Measurements from ENCODE around the gene LRSAM1. TPM values are rescaled to one million over a fixed set of nuclear protein-coding genes. Genes with fewer than 3 reads are reported as not detected.
"Not testable (repeated sequence)": the region's sequence is repeated elsewhere in the genome, so short reads cannot be mapped to it uniquely, and the experiment has no call there.

LRSAM1 gene
- total RNA-seq, 2 experiments from 2014 or later: 20.8 to 32.2 TPM

GRCh38 chr9:127458921-127459320, 7.6 kb downstream of the LRSAM1 start:
- no peak overlapping the region for H3K4me2 ChIP-seq (ENCODE audit: low read length)
- DNase-seq (ENCODE audit: low spot score): no peak
- intact Hi-C loops (cut with micrococcal nuclease; ENCODE audit: unreplicated experiment): no loop called here
- H3K4me3 ChIP-seq (ENCODE audit: low read depth, low read length, poor library complexity, severe bottlenecking): no peak overlapping the region
- no TSS peak for BruUV-seq (replicated peaks)
- no peak overlapping the region for H2AFZ ChIP-seq (ENCODE audit: low read length)
- CTCF ChIA-PET (ENCODE audit: unreplicated experiment): no interaction called here
- POLR2A ChIA-PET: interaction anchor here (0.7 kb wide), 2 partner anchors 152 to 323 kb away, joined by 4 to 6 read pairs; no protein-coding TSS in a partner anchor
- H3K9me2 ChIP-seq (ENCODE audit: insufficient read depth, low read length): no peaks in the 10 kb centered on the region
- H3K79me2 ChIP-seq (ENCODE audit: insufficient read depth, low read depth, low read length): no peaks in the 10 kb centered on the region
- H3K4me1 ChIP-seq (ENCODE audit: insufficient read depth, low read length, poor library complexity, severe bottlenecking): peaks cover 8% of the 10 kb centered on the region
- H3K9me3 ChIP-seq (ENCODE audit: low read length): no peaks in the 10 kb centered on the region
- H3K36me3 ChIP-seq (ENCODE audit: insufficient read depth, low read length): peaks cover 65% of the 10 kb centered on the region
- no peak overlapping the region for H3K27ac ChIP-seq (ENCODE audit: low read depth, low read length, poor library complexity, severe bottlenecking)
- no peaks in the 10 kb centered on the region for H4K20me1 ChIP-seq (ENCODE audit: insufficient read depth, low read length)
- no peak for TF ChIP-seq CTCF (conservative IDR thresholded peaks at IDR 0.05; ENCODE audit: low read length)
- TF ChIP-seq EZH2phosphoT487 (IDR thresholded peaks at IDR 0.05; ENCODE audit: borderline replicate concordance, low read depth, low read length): no peak

- Histone ChIP-seq H3K4me1 (ENCODE audit: insufficient read depth, low read length, poor library complexity, severe bottlenecking) (no peaks in the 10 kb centered on the region), H3K27ac (ENCODE audit: low read depth, low read length, poor library complexity, severe bottlenecking) (no peak overlapping the region), H3K4me2 (ENCODE audit: low read length) (no peak overlapping the region), H3K9me2 (ENCODE audit: insufficient read depth, low read length) (no peaks in the 10 kb centered on the region), H4K20me1 (ENCODE audit: insufficient read depth, low read length) (no peaks in the 10 kb centered on the region), H3K9me3 (ENCODE audit: low read length) (no peaks in the 10 kb centered on the region), H3K36me3 (ENCODE audit: insufficient read depth, low read length) (peaks cover 57% of the 10 kb centered on the region), H3K79me2 (ENCODE audit: insufficient read depth, low read depth, low read length) (no peaks in the 10 kb centered on the region), H2AFZ (ENCODE audit: low read length) (no peak overlapping the region), H3K4me3 (ENCODE audit: low read depth, low read length, poor library complexity, severe bottlenecking) (no peak overlapping the region)
- no TSS peak for BruUV-seq (replicated peaks)
- TF ChIP-seq CTCF (conservative IDR thresholded peaks at IDR 0.05; ENCODE audit: low read length) (no peak), EZH2phosphoT487 (IDR thresholded peaks at IDR 0.05; ENCODE audit: borderline replicate concordance, low read depth, low read length) (no peak)
- DNase-seq (ENCODE audit: low spot score): no peak
- ChIA-PET POLR2A (no interaction called here), CTCF (ENCODE audit: unreplicated experiment) (interaction anchor here (0.6 kb wide), 1 partner anchor 268 kb away, joined by 3 read pairs; no protein-coding TSS in a partner anchor)
- intact Hi-C loops (cut with micrococcal nuclease; ENCODE audit: unreplicated experiment): no loop called here
These were observed 12.1 kb downstream of the LRSAM1 start for GRCh38 chr9:127463382-127463781.

- no peak overlapping the region for H3K4me3 ChIP-seq (ENCODE audit: low read depth, low read length, poor library complexity, severe bottlenecking)
- no peaks in the 10 kb centered on the region for H3K79me2 ChIP-seq (ENCODE audit: insufficient read depth, low read depth, low read length)
- intact Hi-C loops (cut with micrococcal nuclease; ENCODE audit: unreplicated experiment): no loop called here
- POLR2A ChIA-PET: no interaction called here
- DNase-seq (ENCODE audit: low spot score): no peak
- no peaks in the 10 kb centered on the region for H4K20me1 ChIP-seq (ENCODE audit: insufficient read depth, low read length)
- BruUV-seq (replicated peaks): no TSS peak
- CTCF ChIA-PET (ENCODE audit: unreplicated experiment): interaction anchor here (0.6 kb wide), 1 partner anchor 269 kb away, joined by 3 read pairs; no protein-coding TSS in a partner anchor
- peaks cover 59% of the 10 kb centered on the region for H3K36me3 ChIP-seq (ENCODE audit: insufficient read depth, low read length)
- H3K4me2 ChIP-seq (ENCODE audit: low read length): no peak overlapping the region
- TF ChIP-seq EZH2phosphoT487 (IDR thresholded peaks at IDR 0.05; ENCODE audit: borderline replicate concordance, low read depth, low read length) (no peak), CTCF (conservative IDR thresholded peaks at IDR 0.05; ENCODE audit: low read length) (no peak)
- no peak overlapping the region for H2AFZ ChIP-seq (ENCODE audit: low read length)
- no peak overlapping the region for H3K27ac ChIP-seq (ENCODE audit: low read depth, low read length, poor library complexity, severe bottlenecking)
- no peaks in the 10 kb centered on the region for H3K9me2 ChIP-seq (ENCODE audit: insufficient read depth, low read length)
- no peaks in the 10 kb centered on the region for H3K4me1 ChIP-seq (ENCODE audit: insufficient read depth, low read length, poor library complexity, severe bottlenecking)
- no peaks in the 10 kb centered on the region for H3K9me3 ChIP-seq (ENCODE audit: low read length)
These were observed 12.6 kb downstream of the LRSAM1 start for GRCh38 chr9:127463911-127464310.

- peaks cover 47% of the 10 kb centered on the region for H3K36me3 ChIP-seq (ENCODE audit: insufficient read depth, low read length)
- H3K4me3 ChIP-seq (ENCODE audit: low read depth, low read length, poor library complexity, severe bottlenecking); H3K79me2 ChIP-seq (ENCODE audit: insufficient read depth, low read depth, low read length); H3K4me2 ChIP-seq (ENCODE audit: low read length); H4K20me1 ChIP-seq (ENCODE audit: insufficient read depth, low read length); intact Hi-C loops (cut with micrococcal nuclease; ENCODE audit: unreplicated experiment); H3K27ac ChIP-seq (ENCODE audit: low read depth, low read length, poor library complexity, severe bottlenecking); BruUV-seq (replicated peaks); CTCF ChIA-PET (ENCODE audit: unreplicated experiment); H3K9me3 ChIP-seq (ENCODE audit: low read length); DNase-seq (ENCODE audit: low spot score); H3K4me1 ChIP-seq (ENCODE audit: insufficient read depth, low read length, poor library complexity, severe bottlenecking); POLR2A ChIA-PET; H2AFZ ChIP-seq (ENCODE audit: low read length); H3K9me2 ChIP-seq (ENCODE audit: insufficient read depth, low read length): not testable (repeated sequence)
These were observed 15.2 kb downstream of the LRSAM1 start for GRCh38 chr9:127466407-127466917.
